Measurements from ENCODE around the gene HIRIP3. TPM values are rescaled to one million over a fixed set of nuclear protein-coding genes. Genes with fewer than 3 reads are reported as not detected.

Gene HIRIP3
- total RNA-seq, 6 experiments from 2014 or later = 5.2 to 12.9 (median 9.0) TPM

- peaks cover 5 to 55% (median 26%) of the 10 kb centered on the region in 4 donors for H3K36me3 ChIP-seq
- no peak overlapping the region for H3K27ac ChIP-seq
- TF ChIP-seq CTCF (IDR thresholded peaks at IDR 0.05) (no peak), POLR2A (IDR thresholded peaks at IDR 0.05) (no peak)
- H3K27me3 ChIP-seq = no peaks in the 10 kb centered on the region
- 80% methylated on average over 3 of the region's 9 CpGs for WGBS (ENCODE audit: insufficient coverage, low coverage, low lambda C conversion rate, missing lambda C conversion rate)
- intact Hi-C loops (cut with DNase I) = no loop called here
- no peak for DNase-seq
- no peak overlapping the region for H3K4me3 ChIP-seq
- H3K4me1 ChIP-seq = peaks cover 0 to 22% (median 10%) of the 10 kb centered on the region in 4 donors
- ATAC-seq = no peak
- H3K9me3 ChIP-seq = no peaks in the 10 kb centered on the region
These were observed 17.3 kb downstream of the HIRIP3 start for GRCh38 chr16:29978081-29978480.

GRCh38 chr16:29977063-29977825 is 18.2 kb downstream of the HIRIP3 start:
- Histone ChIP-seq H3K4me3 (no peak overlapping the region), H3K27ac (peak overlapping the region in 1 of 3 donors; percentile 16), H3K36me3 (peaks cover 5 to 46% (median 26%) of the 10 kb centered on the region in 4 donors), H3K4me1 (peaks cover 0 to 22% (median 10%) of the 10 kb centered on the region in 4 donors), H3K9me3 (no peaks in the 10 kb centered on the region), H3K27me3 (no peaks in the 10 kb centered on the region)
- intact Hi-C loops (cut with DNase I) = no loop called here
- ATAC-seq (no peak), DNase-seq (no peak)
- 88% methylated on average over 5 of the region's 9 CpGs for WGBS (ENCODE audit: insufficient coverage, low coverage, low lambda C conversion rate, missing lambda C conversion rate)
- TF ChIP-seq CTCF (IDR thresholded peaks at IDR 0.05) = no peak
- TF ChIP-seq POLR2A (IDR thresholded peaks at IDR 0.05) = no peak

GRCh38 chr16:29975811-29976511 is 19.5 kb downstream of the HIRIP3 start:
- Histone ChIP-seq H3K36me3 (peaks cover 5 to 40% (median 18%) of the 10 kb centered on the region in 4 donors), H3K4me3 (peak overlapping the region in 1 of 3 donors; percentile 7), H3K9me3 (no peaks in the 10 kb centered on the region), H3K27me3 (no peaks in the 10 kb centered on the region), H3K27ac (peak overlapping the region in 1 of 3 donors; percentile 29), H3K4me1 (peaks cover 0 to 22% (median 10%) of the 10 kb centered on the region in 4 donors)
- intact Hi-C loops (cut with DNase I) = no loop called here
- 34% methylated on average over 5 of the region's 6 CpGs for WGBS (ENCODE audit: insufficient coverage, low coverage, low lambda C conversion rate, missing lambda C conversion rate)
- peak in 1 of 3 donors; percentile 46 for DNase-seq
- no peak for ATAC-seq
- TF ChIP-seq POLR2A (IDR thresholded peaks at IDR 0.05) (no peak), CTCF (IDR thresholded peaks at IDR 0.05) (no peak)

- Histone ChIP-seq H3K4me3 (peak overlapping the region; percentile 79 to 98 (median 95)), H3K4me1 (peaks cover 0 to 22% (median 10%) of the 10 kb centered on the region in 4 donors), H3K9me3 (no peaks in the 10 kb centered on the region), H3K36me3 (peaks cover 5 to 32% (median 16%) of the 10 kb centered on the region in 4 donors), H3K27ac (no peak overlapping the region), H3K27me3 (no peaks in the 10 kb centered on the region)
- intact Hi-C loops (cut with DNase I) = no loop called here
- DNase-seq = no peak
- ATAC-seq = no peak
- TF ChIP-seq POLR2A (IDR thresholded peaks at IDR 0.05) (no peak), CTCF (IDR thresholded peaks at IDR 0.05) (no peak)
- 40% methylated on average over 4 of the region's 5 CpGs for WGBS (ENCODE audit: insufficient coverage, low coverage, low lambda C conversion rate, missing lambda C conversion rate)
These were observed 20.3 kb downstream of the HIRIP3 start for GRCh38 chr16:29975134-29975538.

All from right lobe of liver (tissue), 6 donors.